Neural crest cell (in vitro differentiated cells): ENCODE measurements around the gene SLC43A2. TPM values are rescaled to one million over a fixed set of nuclear protein-coding genes. Genes with fewer than 3 reads are reported as not detected.
A peak's percentile ranks its signal among the peaks of the same experiment; 100 is the strongest.
"Not testable (repeated sequence)": the region's sequence is repeated elsewhere in the genome, so short reads cannot be mapped to it uniquely, and the experiment has no call there.

Experiments
- DNase-seq: peaks from one replicate; pipeline ENCODE4 v3.0.0; 2021; ENCODE audit warnings: low read depth, mixed read lengths, low spot score
- H3K27ac Mint-ChIP-seq: one replicate; pipeline ENCODE4 v1.8.0; 2021; ENCODE audit warnings: mild to moderate bottlenecking, mixed read lengths; ENCODE audit not compliant: unreplicated experiment
- H3K27me3 Mint-ChIP-seq: 2 replicates; pipeline ENCODE4 v1.8.0; 2021; ENCODE audit warnings: low read depth, mild to moderate bottlenecking, mixed read lengths
- H3K36me3 Mint-ChIP-seq: 2 replicates; pipeline ENCODE4 v1.8.0; 2021; ENCODE audit warnings: low read depth, mild to moderate bottlenecking, mixed read lengths
- H3K4me1 Mint-ChIP-seq: 2 replicates; pipeline ENCODE4 v1.8.0; 2021; ENCODE audit warnings: mixed read lengths
- H3K4me3 Mint-ChIP-seq: one replicate; pipeline ENCODE4 v1.8.0; 2021; ENCODE audit warnings: mild to moderate bottlenecking, mixed read lengths
- H3K9me3 Mint-ChIP-seq: 2 replicates; pipeline ENCODE4 v1.8.0; 2021; ENCODE audit warnings: mixed read lengths
- total RNA-seq: library from RNA; stranded (reverse); gene quantifications from 2 replicates; pipeline ENCODE4 v1.2.1, GENCODE V29; 2021
- TF ChIP-seq, protein P1 (sequence below): fragments of 200-600 bp; sonication (generic); conservative IDR thresholded peaks from 2 replicates; pipeline ENCODE4 v1.5.0; 2021; ENCODE audit warnings: antibody characterized with exemption, mild to moderate bottlenecking

Gene SLC43A2
- total RNA-seq, 1 donor from 2014 or later, result 13.9 TPM

DNA sequence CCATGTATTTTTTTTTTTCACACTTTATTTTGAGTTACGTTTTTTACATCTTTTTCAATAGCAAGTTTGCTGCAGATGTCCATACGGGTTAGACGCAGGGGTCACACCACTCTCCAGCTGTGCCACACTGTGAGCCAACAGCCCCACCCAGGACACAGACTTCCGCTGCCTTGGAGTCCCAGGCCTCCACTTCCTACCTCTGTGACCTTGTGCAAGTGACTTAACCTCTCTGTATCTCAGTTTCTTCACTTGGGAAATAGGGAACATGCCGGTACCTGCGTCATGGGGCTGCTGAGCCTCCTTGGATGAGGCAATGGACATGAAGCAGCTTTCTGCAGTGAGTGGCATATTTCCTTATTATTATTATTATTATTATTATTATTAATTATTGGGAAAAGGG, 62.8 kb downstream of the SLC43A2 start:
- no peaks in the 10 kb centered on the region for H3K9me3 Mint-ChIP-seq
- H3K27me3 Mint-ChIP-seq, result peaks cover 6% of the 10 kb centered on the region
- peak overlapping the region; percentile 31 for H3K4me3 Mint-ChIP-seq
- TF ChIP-seq, protein P1, sequence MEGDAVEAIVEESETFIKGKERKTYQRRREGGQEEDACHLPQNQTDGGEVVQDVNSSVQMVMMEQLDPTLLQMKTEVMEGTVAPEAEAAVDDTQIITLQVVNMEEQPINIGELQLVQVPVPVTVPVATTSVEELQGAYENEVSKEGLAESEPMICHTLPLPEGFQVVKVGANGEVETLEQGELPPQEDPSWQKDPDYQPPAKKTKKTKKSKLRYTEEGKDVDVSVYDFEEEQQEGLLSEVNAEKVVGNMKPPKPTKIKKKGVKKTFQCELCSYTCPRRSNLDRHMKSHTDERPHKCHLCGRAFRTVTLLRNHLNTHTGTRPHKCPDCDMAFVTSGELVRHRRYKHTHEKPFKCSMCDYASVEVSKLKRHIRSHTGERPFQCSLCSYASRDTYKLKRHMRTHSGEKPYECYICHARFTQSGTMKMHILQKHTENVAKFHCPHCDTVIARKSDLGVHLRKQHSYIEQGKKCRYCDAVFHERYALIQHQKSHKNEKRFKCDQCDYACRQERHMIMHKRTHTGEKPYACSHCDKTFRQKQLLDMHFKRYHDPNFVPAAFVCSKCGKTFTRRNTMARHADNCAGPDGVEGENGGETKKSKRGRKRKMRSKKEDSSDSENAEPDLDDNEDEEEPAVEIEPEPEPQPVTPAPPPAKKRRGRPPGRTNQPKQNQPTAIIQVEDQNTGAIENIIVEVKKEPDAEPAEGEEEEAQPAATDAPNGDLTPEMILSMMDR, result no peak
- no peak overlapping the region for H3K27ac Mint-ChIP-seq
- no peaks in the 10 kb centered on the region for H3K36me3 Mint-ChIP-seq
- DNase-seq, result no peak
- peaks cover 20% of the 10 kb centered on the region for H3K4me1 Mint-ChIP-seq

DNA sequence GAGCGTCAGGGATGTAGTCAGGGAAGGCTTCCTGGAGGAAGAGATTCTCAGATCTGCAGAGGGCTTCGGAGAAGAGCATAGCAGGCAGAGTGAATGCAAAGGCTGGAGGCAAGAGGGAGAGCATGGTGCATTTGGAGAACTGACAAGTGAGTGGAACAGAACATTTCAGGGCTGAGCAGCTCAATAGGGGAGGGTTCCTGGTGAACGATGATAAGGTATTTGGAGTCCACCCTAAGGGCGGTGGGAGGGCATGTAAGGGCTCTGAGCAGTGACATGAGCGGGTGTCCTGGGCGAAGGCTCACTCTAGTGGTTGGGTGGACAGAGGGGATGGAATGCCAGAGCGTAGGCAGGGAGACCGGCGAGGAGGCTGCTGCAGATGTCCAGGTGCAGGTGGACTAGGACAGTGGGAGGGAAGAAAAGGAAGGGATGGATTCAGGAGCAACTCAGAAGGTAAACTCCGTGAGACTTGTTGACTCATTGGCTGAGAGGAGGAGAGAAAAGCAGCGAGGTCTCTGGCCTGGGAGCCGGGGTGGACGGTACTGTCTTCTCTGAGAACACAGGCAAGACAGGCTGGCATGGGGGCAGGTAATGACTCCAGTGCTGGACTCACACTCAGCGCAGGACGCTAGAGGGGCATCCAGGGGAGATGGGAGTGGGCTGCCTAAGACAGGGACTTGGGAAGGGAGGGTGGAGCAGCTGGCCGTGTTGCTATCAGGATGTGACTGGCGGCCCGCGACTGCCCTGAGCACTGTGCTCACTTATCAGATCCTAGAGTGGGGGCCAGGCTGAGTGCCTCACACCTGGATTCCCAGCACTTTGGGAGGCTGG, 64.6 kb downstream of the SLC43A2 start:
- DNase-seq, result no peak
- Mint-ChIP-seq H3K4me1 (peaks cover 39% of the 10 kb centered on the region), H3K36me3 (no peaks in the 10 kb centered on the region), H3K27ac (peak overlapping the region; percentile 52), H3K9me3 (no peaks in the 10 kb centered on the region), H3K27me3 (peaks cover 6% of the 10 kb centered on the region), H3K4me3 (peak overlapping the region; percentile 88)
- TF ChIP-seq, protein P1, result no peak

DNA sequence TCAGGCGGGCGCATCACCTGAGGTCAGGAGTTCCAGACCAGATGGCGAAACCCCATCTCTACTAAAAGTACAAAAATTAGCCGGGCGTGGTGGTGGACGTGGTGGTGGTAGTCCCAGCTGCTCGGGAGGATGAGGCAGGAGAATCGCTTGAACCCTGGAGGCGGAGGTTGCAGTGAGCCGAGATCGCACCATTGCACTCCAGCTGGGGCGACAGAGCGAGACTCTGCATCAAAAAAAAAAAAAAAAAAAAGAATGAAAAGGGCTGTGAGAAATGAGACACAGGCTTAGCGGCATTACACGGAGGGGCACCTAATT, 65.2 kb downstream of the SLC43A2 start:
- H3K4me3 Mint-ChIP-seq, result peak overlapping the region; percentile 88
- H3K27ac Mint-ChIP-seq, H3K36me3 Mint-ChIP-seq, H3K9me3 Mint-ChIP-seq, H3K27me3 Mint-ChIP-seq, DNase-seq: not testable (repeated sequence)
- peaks cover 42% of the 10 kb centered on the region for H3K4me1 Mint-ChIP-seq

DNA sequence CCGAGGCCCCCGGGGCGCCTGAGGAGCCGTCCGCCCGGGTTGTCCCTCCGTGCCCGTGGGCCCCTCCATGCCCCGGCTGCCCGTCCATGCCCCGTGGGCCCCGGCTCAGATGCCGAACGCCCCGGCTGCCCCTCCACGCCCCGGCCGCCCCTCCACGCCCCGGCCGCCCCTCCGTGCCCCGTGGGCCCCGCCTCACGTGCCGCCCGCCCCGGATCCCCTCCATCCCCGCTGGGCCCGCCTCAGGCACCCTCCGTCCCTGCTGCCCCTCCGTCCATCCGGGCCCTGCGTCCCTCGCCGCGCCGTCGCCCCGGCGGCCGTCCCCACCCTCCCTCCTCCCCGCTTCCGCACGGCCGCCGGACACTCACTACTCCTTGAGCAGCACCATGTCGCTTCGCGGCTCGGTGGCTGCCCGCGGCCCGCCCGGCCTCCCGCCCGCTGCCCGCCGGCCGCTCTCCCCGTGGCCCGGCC, 66.4 kb downstream of the SLC43A2 start:
- Mint-ChIP-seq H3K36me3 (no peaks in the 10 kb centered on the region), H3K4me3 (no peak overlapping the region), H3K9me3 (no peaks in the 10 kb centered on the region), H3K27me3 (peaks cover 6% of the 10 kb centered on the region), H3K4me1 (peaks cover 46% of the 10 kb centered on the region), H3K27ac (no peak overlapping the region)
- TF ChIP-seq, protein P1, result no peak
- peak; percentile 33 for DNase-seq

DNA sequence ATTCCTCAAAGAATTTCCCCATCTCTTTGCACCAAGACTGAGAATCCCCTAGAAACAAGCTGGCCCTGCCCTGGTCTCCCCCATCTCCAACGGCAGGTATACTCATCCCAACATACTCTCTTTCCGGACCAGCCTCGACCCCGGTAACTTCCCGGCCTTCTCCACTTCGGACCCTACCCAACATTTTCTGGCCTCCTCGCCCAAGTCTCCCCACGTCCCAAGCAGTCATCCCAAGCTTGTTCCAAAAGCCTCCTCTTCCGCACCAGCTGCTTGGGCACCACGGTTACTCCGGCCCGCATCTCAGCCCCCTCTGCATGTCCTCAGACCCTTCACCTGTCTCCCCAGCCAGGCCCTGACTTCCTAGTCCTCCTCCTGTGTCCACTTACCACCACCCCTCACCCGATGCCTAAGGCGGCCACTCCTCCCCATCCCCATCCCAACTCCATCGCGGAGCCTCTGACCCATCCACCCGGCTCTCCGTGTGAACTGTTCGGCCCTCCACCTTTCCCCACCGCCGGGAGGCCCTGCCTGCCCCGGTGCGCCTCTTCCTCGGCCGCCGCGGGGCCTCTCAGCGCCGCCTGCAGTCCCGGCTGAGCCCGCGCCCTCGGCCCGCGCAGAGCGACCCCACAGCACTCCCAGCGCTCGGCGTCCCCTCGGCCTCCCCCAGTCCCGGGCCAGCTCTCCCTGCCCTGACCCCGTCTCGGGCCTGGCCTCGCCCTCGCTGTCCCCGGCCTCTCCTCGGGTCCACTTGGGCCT, 67.0 kb downstream of the SLC43A2 start:
- Mint-ChIP-seq H3K27ac (peak overlapping the region; percentile 88), H3K36me3 (no peaks in the 10 kb centered on the region), H3K4me1 (peaks cover 47% of the 10 kb centered on the region), H3K4me3 (peak overlapping the region; percentile 90), H3K9me3 (no peaks in the 10 kb centered on the region), H3K27me3 (peaks cover 6% of the 10 kb centered on the region)
- TF ChIP-seq, protein P1, result peak; percentile 45
- peak; percentile 32 for DNase-seq
